Vagina (tissue), 2 donors: ENCODE measurements around the gene GON4L. TPM values are rescaled to one million over a fixed set of nuclear protein-coding genes. Genes with fewer than 3 reads are reported as not detected.
"Not testable (repeated sequence)": the region's sequence is repeated elsewhere in the genome, so short reads cannot be mapped to it uniquely, and the experiment has no call there.

Experiments
- DNase-seq, 2 donors: peaks; one replicate each; pipeline ENCODE4 v3.0.0-alpha.2; 2017; ENCODE audit errors: extremely low spot score in 2 of 2
- H3K27ac ChIP-seq: fragments of 200-600 bp; sonication (generic); one replicate; pipeline ENCODE4 v1.5.1; 2019
- H3K27me3 ChIP-seq: fragments of 200-600 bp; sonication (generic); one replicate; pipeline ENCODE4 v1.5.1; 2019
- H3K36me3 ChIP-seq, 2 donors: fragments of 200-600 bp; sonication (generic); one replicate each; pipeline ENCODE4 v1.5.1; 2017 to 2019
- H3K4me1 ChIP-seq: fragments of 200-600 bp; sonication (generic); one replicate; pipeline ENCODE4 v1.5.1; 2019
- H3K4me3 ChIP-seq, 2 donors: fragments of 200-600 bp; sonication (generic); 1 replicate in 1 of 2; 2 replicates in 1 of 2; pipeline ENCODE4 v1.5.1; 2016 to 2019
- H3K9me3 ChIP-seq: fragments of 200-600 bp; sonication (generic); one replicate; pipeline ENCODE4 v1.5.1; 2019
- CTCF ChIP-seq, 3 experiments: fragments of 450-650 bp in 2 of 3; fragments of 200-600 bp in 1 of 3; sonication (generic) in 1 of 3; IDR thresholded peaks; one replicate each; pipeline ENCODE4 v1.5.1; 2017 to 2019; ENCODE audit warnings: antibody characterized with exemption in 3 of 3, mild to moderate bottlenecking in 2 of 3, moderate library complexity in 2 of 3
- POLR2A ChIP-seq, 2 donors: fragments of 450-650 bp; IDR thresholded peaks; one replicate each; pipeline ENCODE4 v1.6.1; 2017; ENCODE audit warnings: antibody characterized with exemption in 2 of 2, mild to moderate bottlenecking in 2 of 2, moderate library complexity in 2 of 2
- POLR2AphosphoS5 ChIP-seq, 2 donors: sonication (generic); formaldehyde crosslinking; IDR thresholded peaks; one replicate each; pipeline ENCODE4 v1.9.0; 2017; ENCODE audit warnings: antibody characterized with exemption in 2 of 2, mild to moderate bottlenecking in 2 of 2, low read depth in 1 of 2; ENCODE audit not compliant: insufficient read depth in 1 of 2
- intact Hi-C: fragments of 100-400 bp; cut with DNase I; formaldehyde crosslinking; loops from one replicate; pipeline ENCODE4 v1.15.1; 2023
- total RNA-seq: library from RNA; depleted of rRNA; stranded (reverse); fragments of >200 nt; gene quantifications from one replicate; pipeline ENCODE4 v1.2.3, GENCODE V29; 2016

Gene GON4L
- total RNA-seq, 1 donor from 2014 or later, result 50.3 TPM

DNA sequence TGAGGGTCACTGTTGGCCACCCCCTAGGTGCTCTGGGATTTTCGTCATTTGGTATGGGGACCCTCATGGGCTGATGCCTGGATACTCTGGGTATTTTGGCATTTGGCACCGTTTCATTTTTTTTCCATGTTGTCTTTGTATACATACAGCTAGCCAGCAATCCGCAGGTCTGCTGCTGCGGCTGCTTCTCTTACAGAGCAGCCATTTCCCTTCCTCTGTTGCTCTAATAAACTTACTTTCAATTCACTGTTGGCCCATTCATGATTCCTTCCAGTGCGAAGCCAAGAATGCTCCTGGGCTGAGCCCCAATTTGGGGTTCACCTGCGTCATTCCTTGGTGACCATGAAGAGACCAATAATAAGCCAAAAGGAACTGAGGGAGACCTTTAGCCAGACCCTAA is 21.5 kb downstream of the GON4L start:
- H3K4me1 ChIP-seq, result no peaks in the 10 kb centered on the region
- intact Hi-C loops, result no loop called here
- H3K27ac ChIP-seq, result no peak overlapping the region
- DNase-seq, result no peak
- TF ChIP-seq CTCF (IDR thresholded peaks at IDR 0.05) (no peak), POLR2AphosphoS5 (IDR thresholded peaks at IDR 0.05; ENCODE audit: insufficient read depth in 1 of 2, low read depth in 1 of 2) (no peak), POLR2A (IDR thresholded peaks at IDR 0.05) (no peak)
- no peak overlapping the region for H3K4me3 ChIP-seq
- no peaks in the 10 kb centered on the region for H3K27me3 ChIP-seq
- H3K9me3 ChIP-seq, result no peaks in the 10 kb centered on the region
- H3K36me3 ChIP-seq, result no peaks in the 10 kb centered on the region

GRCh38 chr1:155834927-155835399 is 22.1 kb downstream of the GON4L start:
- H3K4me3 ChIP-seq, H3K36me3 ChIP-seq, H3K27me3 ChIP-seq, H3K9me3 ChIP-seq, DNase-seq, H3K27ac ChIP-seq, H3K4me1 ChIP-seq, intact Hi-C loops: not testable (repeated sequence)

- Histone ChIP-seq H3K4me1 (no peaks in the 10 kb centered on the region), H3K27ac (no peak overlapping the region), H3K27me3 (no peaks in the 10 kb centered on the region), H3K9me3 (no peaks in the 10 kb centered on the region), H3K4me3 (no peak overlapping the region), H3K36me3 (no peaks in the 10 kb centered on the region)
- DNase-seq, result no peak
- intact Hi-C loops, result no loop called here
- no peak for TF ChIP-seq CTCF (IDR thresholded peaks at IDR 0.05)
- TF ChIP-seq POLR2A (IDR thresholded peaks at IDR 0.05), result no peak
- TF ChIP-seq POLR2AphosphoS5 (IDR thresholded peaks at IDR 0.05; ENCODE audit: insufficient read depth in 1 of 2, low read depth in 1 of 2), result no peak
These were observed 22.6 kb downstream of the GON4L start for GRCh38 chr1:155834296-155834926.

DNA sequence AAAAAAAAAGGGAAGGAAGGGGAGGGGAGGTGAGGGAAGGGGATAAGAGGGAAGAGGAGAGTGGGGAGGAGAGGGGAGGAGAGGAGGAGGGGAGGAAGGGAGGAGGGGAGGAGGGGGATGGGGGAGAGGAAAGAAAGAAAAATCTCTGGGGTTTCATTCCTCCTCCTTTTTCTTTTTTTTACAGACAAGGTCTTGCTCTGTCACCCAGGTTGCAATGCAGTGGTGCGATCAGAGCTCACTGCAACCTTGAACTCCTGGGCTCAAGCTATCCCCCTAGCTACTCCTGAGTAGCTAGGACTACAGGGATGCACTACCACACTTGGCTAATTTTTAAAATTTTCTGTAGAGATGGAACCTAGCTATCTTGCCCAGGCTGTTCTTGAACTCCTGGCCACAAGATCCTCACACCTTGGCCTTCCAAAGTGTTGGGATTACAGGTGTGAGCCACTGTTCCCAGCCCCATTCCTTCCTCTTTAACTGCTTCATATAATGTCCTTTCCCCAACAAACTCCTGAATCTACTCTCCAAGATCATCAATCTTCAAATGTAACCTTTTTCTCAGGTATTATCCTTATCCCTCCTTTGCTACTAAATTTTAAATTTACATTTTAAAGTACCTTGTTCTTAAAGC is 23.2 kb downstream of the GON4L start:
- no peaks in the 10 kb centered on the region for H3K27me3 ChIP-seq
- TF ChIP-seq POLR2AphosphoS5 (IDR thresholded peaks at IDR 0.05; ENCODE audit: insufficient read depth in 1 of 2, low read depth in 1 of 2), result no peak
- intact Hi-C loops, result no loop called here
- no peaks in the 10 kb centered on the region for H3K4me1 ChIP-seq
- H3K9me3 ChIP-seq, result no peaks in the 10 kb centered on the region
- no peak for DNase-seq
- no peaks in the 10 kb centered on the region for H3K36me3 ChIP-seq
- no peak overlapping the region for H3K4me3 ChIP-seq
- H3K27ac ChIP-seq, result no peak overlapping the region

DNA sequence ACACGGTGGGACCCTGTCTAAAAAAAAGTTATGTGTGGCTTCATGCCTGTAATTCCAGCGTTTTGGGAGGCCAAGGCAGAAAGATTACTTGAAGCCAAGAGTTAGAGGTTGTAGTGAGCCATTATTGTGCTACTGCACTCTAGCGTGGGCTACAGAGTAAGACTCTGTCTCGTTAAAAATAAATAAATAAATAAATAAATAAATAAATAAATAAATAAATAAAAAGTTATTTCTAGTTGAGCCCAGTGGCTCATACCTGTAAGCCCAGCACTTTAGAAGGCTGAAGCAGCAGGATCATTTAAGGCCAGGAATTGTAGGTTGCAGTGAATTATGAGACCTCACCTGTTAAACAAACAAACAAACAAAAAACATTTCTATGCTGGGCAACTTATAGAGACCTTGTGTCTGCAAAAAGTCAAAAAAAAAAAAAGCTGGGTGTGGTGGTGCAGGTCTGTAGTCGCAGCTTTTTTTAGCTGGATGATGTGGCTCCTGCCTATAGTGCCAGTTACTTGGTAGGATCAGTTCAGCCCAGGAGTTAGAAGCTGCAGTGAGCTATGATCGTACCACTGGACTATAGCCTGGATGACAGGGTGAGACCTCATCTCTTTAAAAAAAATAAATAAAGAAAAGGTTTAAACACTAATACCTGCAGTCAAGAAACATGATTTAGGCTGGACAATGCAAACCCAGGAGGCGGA is 25.6 kb downstream of the GON4L start:
- intact Hi-C loops, result no loop called here
- no peak for TF ChIP-seq CTCF (IDR thresholded peaks at IDR 0.05)
- no peak for TF ChIP-seq POLR2AphosphoS5 (IDR thresholded peaks at IDR 0.05; ENCODE audit: insufficient read depth in 1 of 2, low read depth in 1 of 2)
- TF ChIP-seq POLR2A (IDR thresholded peaks at IDR 0.05), result no peak
- H3K4me3 ChIP-seq, result no peak overlapping the region
- H3K9me3 ChIP-seq, result no peaks in the 10 kb centered on the region
- H3K27me3 ChIP-seq, result no peaks in the 10 kb centered on the region
- H3K27ac ChIP-seq, result no peak overlapping the region
- no peak for DNase-seq
- H3K36me3 ChIP-seq, result no peaks in the 10 kb centered on the region
- H3K4me1 ChIP-seq, result no peaks in the 10 kb centered on the region

GRCh38 chr1:155827450-155827849 is 29.6 kb downstream of the GON4L start:
- H3K36me3 ChIP-seq, result peaks cover 0 to 26% of the 10 kb centered on the region in 2 donors
- no peaks in the 10 kb centered on the region for H3K27me3 ChIP-seq
- no peak overlapping the region for H3K27ac ChIP-seq
- H3K4me1 ChIP-seq, result no peaks in the 10 kb centered on the region
- no peak overlapping the region for H3K4me3 ChIP-seq
- DNase-seq, result no peak
- no peak for TF ChIP-seq POLR2A (IDR thresholded peaks at IDR 0.05)
- TF ChIP-seq POLR2AphosphoS5 (IDR thresholded peaks at IDR 0.05; ENCODE audit: insufficient read depth in 1 of 2, low read depth in 1 of 2), result no peak
- TF ChIP-seq CTCF (IDR thresholded peaks at IDR 0.05), result no peak
- H3K9me3 ChIP-seq, result no peaks in the 10 kb centered on the region
- intact Hi-C loops, result no loop called here
